ENCODE measurements around the gene RITA1.

RITA1 gene

GRCh38 chr12:113230315-113231234, 45.1 kb downstream of the RITA1 start:
- no peak for DNase-seq (ENCODE audit: low read depth)

GRCh38 chr12:113231235-113232088, 45.9 kb downstream of the RITA1 start:
- DNase-seq (ENCODE audit: low read depth), result no peak

- DNase-seq (ENCODE audit: low read depth), result no peak
Observed at GRCh38 chr12:113232089-113232839, 46.7 kb downstream of the RITA1 start.

GRCh38 chr12:113232840-113233585, 47.5 kb downstream of the RITA1 start:
- no peak for DNase-seq (ENCODE audit: low read depth)

GRCh38 chr12:113233967-113234366, 48.4 kb downstream of the RITA1 start:
- no peak for DNase-seq (ENCODE audit: low read depth)

GRCh38 chr12:113234483-113234882, 49.0 kb downstream of the RITA1 start:
- DNase-seq (ENCODE audit: low read depth), result no peak

- DNase-seq (ENCODE audit: low read depth), result no peak
Observed at GRCh38 chr12:113235976-113236375, 50.5 kb downstream of the RITA1 start.

DNA sequence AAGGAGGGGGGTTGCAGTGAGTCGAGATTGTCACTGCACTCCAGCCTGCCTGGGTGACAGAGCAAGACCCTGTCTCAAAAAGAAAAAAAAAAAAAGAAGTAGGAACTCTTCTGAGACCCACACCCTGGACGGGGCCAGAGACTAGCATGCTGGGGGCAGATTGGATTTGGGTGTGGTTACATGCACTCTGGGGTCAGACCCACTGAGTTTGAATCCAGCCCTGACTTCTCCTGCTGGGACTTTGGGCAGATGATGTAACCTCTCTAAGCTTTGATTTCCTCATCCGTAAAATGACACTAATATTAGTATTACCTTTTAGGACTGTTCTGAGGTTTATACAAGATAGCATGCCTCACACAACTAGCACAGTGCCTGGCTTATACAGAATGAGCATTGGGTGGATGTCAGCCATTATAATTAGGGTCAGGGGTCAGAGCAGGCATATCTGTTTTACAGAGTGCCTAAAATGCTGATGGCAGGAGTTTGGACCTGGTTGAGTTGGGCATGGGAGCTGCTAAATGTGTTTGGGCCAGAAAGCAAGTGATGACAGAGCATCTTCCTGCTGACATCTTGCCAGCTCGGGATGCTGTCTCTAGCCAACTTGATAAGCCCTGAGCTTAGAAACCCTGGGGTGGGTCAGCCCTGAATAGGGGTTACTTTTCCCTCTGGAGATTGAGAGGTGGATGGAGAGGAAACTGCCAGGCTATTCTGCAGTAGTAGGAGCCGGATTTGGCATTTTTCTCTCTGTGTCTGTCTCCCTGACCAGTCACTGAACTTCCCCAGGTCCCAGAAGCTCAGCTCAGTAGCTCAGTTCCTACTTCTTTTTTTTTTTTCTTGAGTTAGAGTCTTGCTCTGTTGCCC, 51.2 kb downstream of the RITA1 start:
- DNase-seq (ENCODE audit: low read depth), result no peak

GRCh38 chr12:113237748-113238147, 52.2 kb downstream of the RITA1 start:
- DNase-seq (ENCODE audit: low read depth), result no peak

DNA sequence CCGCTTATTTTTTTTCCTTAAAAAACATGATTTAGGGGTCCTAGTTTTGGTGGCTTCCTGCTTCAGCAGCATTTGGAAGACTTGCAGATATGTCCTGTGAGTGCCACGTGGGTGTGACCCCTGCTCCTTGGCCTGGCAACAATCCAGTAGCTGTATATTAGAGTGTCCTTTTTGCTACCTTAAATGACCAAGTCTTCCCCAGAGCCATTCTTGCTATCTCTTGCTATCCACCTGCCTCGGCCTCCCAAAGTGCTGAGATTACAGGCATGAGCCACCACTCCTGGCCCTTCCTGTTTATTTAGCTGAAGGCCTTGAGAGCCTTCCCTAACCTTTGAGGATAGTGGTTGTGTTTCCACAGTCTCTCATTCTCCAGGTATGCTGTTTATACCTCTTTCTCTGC, 52.8 kb downstream of the RITA1 start:
- DNase-seq (ENCODE audit: low read depth), result no peak

DNA sequence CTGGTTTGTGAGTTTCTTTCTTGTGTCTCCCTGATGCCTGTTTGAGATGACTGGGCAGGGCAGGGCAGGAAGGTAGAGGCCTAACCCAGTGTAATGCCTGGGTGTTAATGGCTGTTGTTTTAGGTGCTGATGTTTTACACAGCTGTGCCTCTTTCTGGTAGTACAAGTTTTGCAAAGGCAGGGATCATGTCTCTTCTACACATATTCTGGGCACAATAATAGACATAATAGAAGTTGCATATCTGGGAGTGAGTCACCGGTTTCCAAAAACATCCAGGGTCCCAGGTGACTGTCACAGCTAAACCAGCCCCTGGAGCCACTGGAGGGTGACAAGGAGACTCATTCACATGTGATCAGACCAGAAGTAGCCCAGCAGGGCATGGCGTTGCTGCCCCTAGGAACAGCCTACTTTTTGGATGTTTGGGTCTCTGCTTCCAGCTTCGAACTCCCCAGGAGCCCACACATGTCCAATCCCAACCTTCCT, 53.8 kb downstream of the RITA1 start:
- no peak for DNase-seq (ENCODE audit: low read depth)

- no peak for DNase-seq (ENCODE audit: low read depth)
Observed at GRCh38 chr12:113239811-113240331, 54.4 kb downstream of the RITA1 start.

- no peak for DNase-seq (ENCODE audit: low read depth)
Observed at GRCh38 chr12:113240395-113240794, 54.9 kb downstream of the RITA1 start.

DNA sequence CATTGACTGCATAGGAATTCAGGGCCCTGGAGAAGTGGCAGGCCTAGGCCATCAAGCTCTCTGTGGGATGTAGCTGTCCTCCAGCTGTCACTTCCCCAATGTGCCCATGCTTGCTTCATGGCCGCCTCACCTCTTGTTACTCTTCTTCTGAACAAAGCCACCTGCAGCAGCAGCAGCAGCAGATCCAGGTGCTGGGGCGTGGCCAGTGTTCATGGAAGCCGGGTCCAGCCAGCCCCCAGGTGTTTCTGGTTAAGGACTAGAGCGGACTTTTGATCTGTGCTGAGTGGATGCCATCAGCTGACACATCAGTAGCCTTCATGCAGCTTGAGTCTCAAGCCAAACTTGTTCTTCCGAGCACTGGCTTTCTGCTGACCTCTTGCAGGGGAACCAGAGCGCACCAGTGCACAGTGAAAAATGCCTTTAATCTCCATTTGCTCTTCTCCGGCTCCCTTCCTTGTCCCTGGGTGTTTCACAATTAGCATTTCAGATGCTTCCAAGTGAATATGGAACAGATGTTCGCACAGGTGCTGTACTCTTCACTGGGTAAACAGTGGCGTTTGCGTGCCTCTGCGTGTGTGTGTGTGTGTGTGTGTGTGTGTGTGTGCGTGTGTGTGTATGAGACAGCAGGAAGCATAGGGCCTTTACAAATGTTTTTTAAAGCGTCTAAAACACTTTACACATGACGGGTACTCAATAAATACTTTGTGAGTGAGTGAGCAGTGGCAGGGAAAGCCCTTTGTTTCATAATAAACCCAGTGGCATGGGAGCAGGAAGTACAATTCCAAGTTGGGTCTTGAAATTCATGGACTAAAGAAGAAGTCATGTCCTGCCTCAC, 55.9 kb downstream of the RITA1 start:
- DNase-seq (ENCODE audit: low read depth), result peak; percentile 72

All from HS-27A (cell line).